ENCODE results near the gene MUC2.

MUC2 gene

GRCh38 chr11:1086171-1087102 lies 11.8 kb downstream of the MUC2 start:
- no peak overlapping the region for H3K27ac ChIP-seq (ENCODE audit: insufficient read depth in 1 of 2, low read depth in 1 of 2, low read length in 2 of 2, poor library complexity in 1 of 2, severe bottlenecking in 2 of 2)
- no peak overlapping the region for H3K4me3 ChIP-seq (ENCODE audit: control insufficient read depth in 1 of 7, extremely low read depth in 1 of 7, insufficient read depth in 4 of 7, low read depth in 2 of 7, low read length in 6 of 7)
- H3K9me3 ChIP-seq (ENCODE audit: control extremely low read depth in 1 of 5, control insufficient read depth in 4 of 5, insufficient read depth in 2 of 5, low read depth in 1 of 5, low read length in 4 of 5): no peaks in the 10 kb centered on the region
- WGBS (ENCODE audit: insufficient coverage): 92% methylated on average over 29 of the region's 31 CpGs
- POLR2A ChIA-PET: no interaction called here
- CTCF ChIA-PET: no interaction called here
- no peaks in the 10 kb centered on the region for H3K36me3 ChIP-seq (ENCODE audit: control insufficient read depth in 4 of 4, insufficient read depth in 4 of 4, low read length in 3 of 4)
- peaks cover 0 to 2% (median 0%) of the 10 kb centered on the region in 5 experiments for H3K27me3 ChIP-seq (replicated peaks in 2 of 5; ENCODE audit: control insufficient read depth in 4 of 5, insufficient read depth in 5 of 5, low read length in 4 of 5)
- DNase-seq: no peak
- peaks cover 0 to 3% (median 0%) of the 10 kb centered on the region in 4 experiments for H3K4me1 ChIP-seq (ENCODE audit: control extremely low read depth in 1 of 4, control insufficient read depth in 4 of 4, insufficient read depth in 4 of 4, low read length in 3 of 4)

DNA sequence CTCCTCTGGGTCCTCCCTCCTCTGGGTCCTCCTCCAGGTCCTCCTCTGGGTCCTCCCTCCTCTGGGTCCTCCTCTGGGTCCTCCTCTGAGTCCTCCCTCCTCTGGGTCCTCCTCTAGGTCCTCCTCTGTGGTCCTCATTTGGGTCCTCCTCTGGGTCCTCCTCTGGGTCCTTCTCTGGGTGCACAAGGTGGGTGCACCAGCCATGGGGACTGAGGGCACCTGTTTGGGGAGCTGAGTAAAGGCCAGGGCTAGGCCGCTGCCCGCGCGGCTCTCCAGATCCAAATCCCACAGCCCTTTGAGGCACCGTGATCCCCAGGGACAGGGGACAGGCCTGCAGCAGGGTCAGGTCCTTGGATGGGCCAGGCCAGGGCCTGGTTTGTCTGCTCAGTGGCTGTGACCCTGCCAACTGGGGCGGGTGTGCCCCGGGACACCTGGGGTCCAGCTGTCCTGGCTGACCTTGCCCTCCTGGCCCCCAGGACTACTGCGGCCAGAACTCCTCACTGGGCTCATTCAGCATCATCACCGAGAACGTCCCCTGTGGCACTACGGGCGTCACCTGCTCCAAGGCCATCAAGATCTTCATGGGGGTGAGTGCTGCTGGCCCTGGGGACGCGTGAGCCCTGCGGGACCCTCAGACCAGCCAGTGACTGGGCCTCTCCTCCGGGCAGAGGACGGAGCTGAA lies 12.7 kb downstream of the MUC2 start:
- CTCF ChIA-PET: no interaction called here
- WGBS (ENCODE audit: insufficient coverage): 98% methylated on average over 17 of the region's 17 CpGs

DNA sequence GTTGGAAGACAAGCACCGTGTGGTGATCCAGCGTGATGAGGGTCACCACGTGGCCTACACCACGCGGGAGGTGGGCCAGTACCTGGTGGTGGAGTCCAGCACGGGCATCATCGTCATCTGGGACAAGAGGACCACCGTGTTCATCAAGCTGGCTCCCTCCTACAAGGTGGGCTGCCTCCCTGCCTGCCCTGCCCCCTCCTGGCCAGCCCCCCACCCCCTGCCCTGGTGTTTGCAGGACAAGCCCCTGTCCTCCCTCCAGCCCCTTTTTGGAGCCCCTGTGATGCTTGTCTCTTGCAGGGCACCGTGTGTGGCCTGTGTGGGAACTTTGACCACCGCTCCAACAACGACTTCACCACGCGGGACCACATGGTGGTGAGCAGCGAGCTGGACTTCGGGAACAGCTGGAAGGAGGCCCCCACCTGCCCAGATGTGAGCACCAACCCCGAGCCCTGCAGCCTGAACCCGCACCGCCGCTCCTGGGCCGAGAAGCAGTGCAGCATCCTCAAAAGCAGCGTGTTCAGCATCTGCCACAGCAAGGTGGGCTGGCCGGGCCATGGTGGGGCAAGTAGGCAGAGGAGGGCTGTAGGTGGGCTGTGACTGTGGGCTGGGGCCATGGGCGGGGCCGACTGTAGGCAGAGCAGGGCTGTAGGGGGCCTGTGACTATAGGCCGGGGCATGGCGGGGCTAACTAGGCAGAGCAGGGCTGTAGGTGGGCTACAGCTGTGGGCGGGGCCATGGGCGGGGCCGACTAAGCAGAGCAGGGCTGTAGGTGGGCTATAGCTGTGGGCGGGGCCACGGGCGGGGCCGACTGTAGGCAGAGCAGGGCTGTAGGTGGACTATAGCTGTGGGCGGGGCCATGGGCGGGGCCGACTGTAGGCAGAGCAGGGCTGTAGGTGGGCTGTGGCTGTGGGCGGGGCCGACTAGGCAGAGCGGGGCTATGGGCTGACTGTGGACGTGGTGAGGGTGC lies 13.6 kb downstream of the MUC2 start:
- 91% methylated on average over 24 of the region's 40 CpGs for WGBS (ENCODE audit: insufficient coverage)
- H3K27ac ChIP-seq (ENCODE audit: insufficient read depth in 1 of 2, low read depth in 1 of 2, low read length in 2 of 2, poor library complexity in 1 of 2, severe bottlenecking in 2 of 2): no peak overlapping the region
- no peak for DNase-seq
- peaks cover 0 to 3% (median 0%) of the 10 kb centered on the region in 4 experiments for H3K4me1 ChIP-seq (ENCODE audit: control extremely low read depth in 1 of 4, control insufficient read depth in 4 of 4, insufficient read depth in 4 of 4, low read length in 3 of 4)
- no peaks in the 10 kb centered on the region for H3K36me3 ChIP-seq (ENCODE audit: control insufficient read depth in 4 of 4, insufficient read depth in 4 of 4, low read length in 3 of 4)
- ChIA-PET CTCF (no interaction called here), POLR2A (no interaction called here)
- no peak overlapping the region for H3K4me3 ChIP-seq (ENCODE audit: control insufficient read depth in 1 of 7, extremely low read depth in 1 of 7, insufficient read depth in 4 of 7, low read depth in 2 of 7, low read length in 6 of 7)
- peaks cover 0 to 2% (median 0%) of the 10 kb centered on the region in 5 experiments for H3K27me3 ChIP-seq (replicated peaks in 2 of 5; ENCODE audit: control insufficient read depth in 4 of 5, insufficient read depth in 5 of 5, low read length in 4 of 5)
- no peaks in the 10 kb centered on the region for H3K9me3 ChIP-seq (ENCODE audit: control extremely low read depth in 1 of 5, control insufficient read depth in 4 of 5, insufficient read depth in 2 of 5, low read depth in 1 of 5, low read length in 4 of 5)

More for the DNA sequence above, 12.7 kb downstream of the MUC2 start:
- Histone ChIP-seq H3K4me1 (ENCODE audit: control extremely low read depth in 1 of 4, control insufficient read depth in 4 of 4, insufficient read depth in 4 of 4, low read length in 3 of 4) (peaks cover 0 to 3% (median 0%) of the 10 kb centered on the region in 4 experiments), H3K9me3 (ENCODE audit: control extremely low read depth in 1 of 5, control insufficient read depth in 4 of 5, insufficient read depth in 2 of 5, low read depth in 1 of 5, low read length in 4 of 5) (no peaks in the 10 kb centered on the region), H3K27me3 (replicated peaks in 2 of 5; ENCODE audit: control insufficient read depth in 4 of 5, insufficient read depth in 5 of 5, low read length in 4 of 5) (peaks cover 0 to 2% (median 0%) of the 10 kb centered on the region in 5 experiments), H3K27ac (ENCODE audit: insufficient read depth in 1 of 2, low read depth in 1 of 2, low read length in 2 of 2, poor library complexity in 1 of 2, severe bottlenecking in 2 of 2) (no peak overlapping the region), H3K36me3 (ENCODE audit: control insufficient read depth in 4 of 4, insufficient read depth in 4 of 4, low read length in 3 of 4) (no peaks in the 10 kb centered on the region), H3K4me3 (ENCODE audit: control insufficient read depth in 1 of 7, extremely low read depth in 1 of 7, insufficient read depth in 4 of 7, low read depth in 2 of 7, low read length in 6 of 7) (no peak overlapping the region)
- no peak for DNase-seq
- POLR2A ChIA-PET: no interaction called here

DNA sequence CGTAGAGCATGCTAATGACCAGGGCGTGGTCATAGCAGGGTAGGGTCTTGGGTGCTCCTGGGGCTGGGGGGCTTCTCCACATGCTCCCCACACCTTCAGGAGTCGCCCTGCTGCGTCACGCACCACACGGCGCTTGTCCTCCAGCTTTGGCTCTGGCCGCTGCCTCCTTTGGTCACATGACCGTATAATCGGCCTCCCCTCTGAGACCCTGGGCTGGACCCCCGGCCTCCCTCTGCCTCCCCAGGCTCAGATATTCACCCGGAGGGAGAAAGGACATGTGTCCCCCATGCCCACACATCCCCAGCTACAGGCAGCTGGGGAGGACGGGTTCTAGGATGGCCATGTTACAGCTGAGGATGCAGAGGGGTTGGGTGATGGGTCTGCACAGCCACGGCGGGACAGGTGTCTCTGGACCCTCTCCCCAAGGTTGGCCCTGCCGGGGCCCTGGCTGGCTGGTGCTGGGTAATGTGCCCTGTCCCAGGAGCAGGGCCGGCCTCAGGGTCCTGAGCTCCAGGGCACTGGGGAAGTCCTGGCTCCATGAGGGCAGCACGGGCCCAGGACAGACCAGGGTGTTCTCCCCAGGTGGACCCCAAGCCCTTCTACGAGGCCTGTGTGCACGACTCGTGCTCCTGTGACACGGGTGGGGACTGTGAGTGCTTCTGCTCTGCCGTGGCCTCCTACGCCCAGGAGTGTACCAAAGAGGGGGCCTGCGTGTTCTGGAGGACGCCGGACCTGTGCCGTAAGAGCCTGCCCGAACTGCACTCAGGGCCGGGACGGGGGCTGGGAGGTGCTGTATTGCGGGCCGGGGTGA lies 14.5 kb downstream of the MUC2 start:
- ChIA-PET POLR2A (no interaction called here), CTCF (no interaction called here)
- H3K9me3 ChIP-seq (ENCODE audit: control extremely low read depth in 1 of 5, control insufficient read depth in 4 of 5, insufficient read depth in 2 of 5, low read depth in 1 of 5, low read length in 4 of 5): no peaks in the 10 kb centered on the region
- peaks cover 0 to 2% (median 0%) of the 10 kb centered on the region in 5 experiments for H3K27me3 ChIP-seq (replicated peaks in 2 of 5; ENCODE audit: control insufficient read depth in 4 of 5, insufficient read depth in 5 of 5, low read length in 4 of 5)
- H3K4me3 ChIP-seq (ENCODE audit: control insufficient read depth in 1 of 7, extremely low read depth in 1 of 7, insufficient read depth in 4 of 7, low read depth in 2 of 7, low read length in 6 of 7): no peak overlapping the region
- H3K27ac ChIP-seq (ENCODE audit: insufficient read depth in 1 of 2, low read depth in 1 of 2, low read length in 2 of 2, poor library complexity in 1 of 2, severe bottlenecking in 2 of 2): no peak overlapping the region
- H3K4me1 ChIP-seq (ENCODE audit: control extremely low read depth in 1 of 4, control insufficient read depth in 4 of 4, insufficient read depth in 4 of 4, low read length in 3 of 4): no peaks in the 10 kb centered on the region
- no peaks in the 10 kb centered on the region for H3K36me3 ChIP-seq (ENCODE audit: control insufficient read depth in 4 of 4, insufficient read depth in 4 of 4, low read length in 3 of 4)
- 98% methylated on average over 32 of the region's 33 CpGs for WGBS (ENCODE audit: insufficient coverage)
- DNase-seq: no peak

DNA sequence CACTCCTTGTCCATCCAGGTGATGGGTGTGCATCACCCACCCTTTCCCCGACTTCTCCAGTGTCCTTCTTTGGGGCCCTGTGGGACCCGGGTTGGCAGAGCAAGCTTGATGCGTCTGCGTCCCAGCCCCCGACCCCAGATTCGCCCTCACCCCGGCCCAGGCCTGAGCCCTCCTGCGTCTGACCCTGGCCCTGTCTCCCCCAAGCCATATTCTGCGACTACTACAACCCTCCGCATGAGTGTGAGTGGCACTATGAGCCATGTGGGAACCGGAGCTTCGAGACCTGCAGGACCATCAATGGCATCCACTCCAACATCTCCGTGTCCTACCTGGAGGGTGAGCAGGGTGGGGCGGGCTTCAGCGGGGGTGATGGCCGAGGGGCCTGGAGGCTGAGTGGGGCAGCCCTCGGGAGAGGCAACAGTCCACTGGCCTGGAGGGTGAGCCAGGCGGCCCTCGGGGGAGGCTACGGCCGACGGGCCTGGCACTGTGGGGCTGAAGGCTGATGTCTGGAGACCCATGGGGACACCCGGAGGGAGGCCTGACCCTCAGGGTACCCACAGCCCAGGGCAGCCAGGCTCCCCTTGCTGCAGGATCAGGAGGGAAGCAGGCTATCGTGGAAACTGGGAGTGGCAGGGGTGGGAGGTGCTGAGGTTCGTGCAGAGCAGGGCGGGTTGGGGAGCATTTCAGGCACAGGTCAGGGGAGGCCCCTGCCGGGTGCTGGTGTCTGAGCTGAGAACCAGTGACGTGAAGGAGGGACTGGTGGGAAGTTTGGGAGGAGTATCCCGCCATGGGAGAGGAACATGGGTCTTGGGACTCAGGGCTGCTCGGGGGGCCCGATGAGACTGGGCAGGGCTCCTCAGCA lies 15.3 kb downstream of the MUC2 start:
- CTCF ChIA-PET: no interaction called here
- 87% methylated on average over 29 of the region's 31 CpGs for WGBS (ENCODE audit: insufficient coverage)
- Histone ChIP-seq H3K9me3 (ENCODE audit: control extremely low read depth in 1 of 5, control insufficient read depth in 4 of 5, insufficient read depth in 2 of 5, low read depth in 1 of 5, low read length in 4 of 5) (no peaks in the 10 kb centered on the region), H3K4me3 (ENCODE audit: control insufficient read depth in 1 of 7, extremely low read depth in 1 of 7, insufficient read depth in 4 of 7, low read depth in 2 of 7, low read length in 6 of 7) (no peak overlapping the region), H3K4me1 (ENCODE audit: control extremely low read depth in 1 of 4, control insufficient read depth in 4 of 4, insufficient read depth in 4 of 4, low read length in 3 of 4) (no peaks in the 10 kb centered on the region), H3K36me3 (ENCODE audit: control insufficient read depth in 4 of 4, insufficient read depth in 4 of 4, low read length in 3 of 4) (no peaks in the 10 kb centered on the region), H3K27ac (ENCODE audit: insufficient read depth in 1 of 2, low read depth in 1 of 2, low read length in 2 of 2, poor library complexity in 1 of 2, severe bottlenecking in 2 of 2) (no peak overlapping the region), H3K27me3 (replicated peaks in 2 of 5; ENCODE audit: control insufficient read depth in 4 of 5, insufficient read depth in 5 of 5, low read length in 4 of 5) (no peaks in the 10 kb centered on the region)
- POLR2A ChIA-PET: no interaction called here
- no peak for DNase-seq

Measured in common myeloid progenitor, CD34-positive (primary cell).